Activated gamma-delta T cell treated with Interleukin-2 at 50 U/mL for 16 hours (primary cell): ENCODE data around the gene SCNN1A.

ENCODE experiments used
- DNase-seq: peaks from one replicate; pipeline ENCODE4 v3.0.0-alpha.2; 2020

Gene SCNN1A

GRCh38 chr12:6315704-6316597, 59.4 kb downstream of the SCNN1A start:
- no peak for DNase-seq

DNA sequence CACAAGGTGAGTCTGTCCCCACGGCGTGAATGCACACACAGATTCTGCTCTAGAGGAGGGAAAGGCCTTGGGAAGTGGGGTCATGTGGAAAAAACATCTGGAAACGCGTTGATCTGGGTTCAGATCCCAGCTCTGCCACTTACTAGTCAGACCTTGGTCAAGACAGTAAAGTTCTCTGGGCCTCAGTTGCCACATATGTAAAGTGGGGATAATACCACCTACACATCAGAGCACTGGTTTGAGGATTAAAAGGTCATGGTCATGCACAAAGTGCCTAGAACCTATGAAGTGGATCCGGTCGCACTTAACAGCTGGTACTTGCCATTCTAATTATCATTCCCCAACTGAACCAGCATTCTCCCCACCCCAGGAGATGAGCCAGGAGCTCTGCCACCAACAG, 60.2 kb downstream of the SCNN1A start:
- no peak for DNase-seq

- no peak for DNase-seq
Observed at GRCh38 chr12:6314776-6315175, 60.6 kb downstream of the SCNN1A start.

DNA sequence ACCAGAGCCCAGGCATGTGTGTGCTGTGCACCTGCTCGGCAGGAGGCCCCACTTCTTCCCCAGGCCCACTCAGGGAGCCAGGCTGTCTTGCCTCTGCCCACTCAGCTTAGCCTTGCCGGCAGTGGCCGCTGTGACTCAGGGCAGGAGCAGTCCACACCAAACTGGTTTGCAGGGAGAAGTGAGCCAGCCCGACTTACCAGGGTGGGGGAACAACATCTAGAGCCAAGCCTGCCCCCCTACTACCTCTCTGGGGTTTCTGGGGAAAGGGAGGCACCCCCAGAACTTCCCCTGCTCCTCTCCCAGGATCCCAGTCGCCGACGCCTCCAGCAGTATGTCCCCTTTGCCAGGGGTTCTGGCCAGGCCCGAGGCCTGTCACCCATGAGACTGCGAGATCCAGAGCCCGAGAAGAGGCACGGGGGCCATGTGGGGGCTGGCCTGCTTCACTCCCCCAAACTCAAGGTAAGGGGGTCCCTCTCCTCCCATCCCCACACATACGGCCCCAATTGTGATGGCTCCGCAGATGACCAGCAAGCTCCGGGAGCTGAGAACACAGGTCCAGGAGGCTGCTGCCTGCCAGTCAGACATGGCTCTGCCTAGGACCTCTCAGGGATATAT, 61.9 kb downstream of the SCNN1A start:
- DNase-seq: no peak

DNA sequence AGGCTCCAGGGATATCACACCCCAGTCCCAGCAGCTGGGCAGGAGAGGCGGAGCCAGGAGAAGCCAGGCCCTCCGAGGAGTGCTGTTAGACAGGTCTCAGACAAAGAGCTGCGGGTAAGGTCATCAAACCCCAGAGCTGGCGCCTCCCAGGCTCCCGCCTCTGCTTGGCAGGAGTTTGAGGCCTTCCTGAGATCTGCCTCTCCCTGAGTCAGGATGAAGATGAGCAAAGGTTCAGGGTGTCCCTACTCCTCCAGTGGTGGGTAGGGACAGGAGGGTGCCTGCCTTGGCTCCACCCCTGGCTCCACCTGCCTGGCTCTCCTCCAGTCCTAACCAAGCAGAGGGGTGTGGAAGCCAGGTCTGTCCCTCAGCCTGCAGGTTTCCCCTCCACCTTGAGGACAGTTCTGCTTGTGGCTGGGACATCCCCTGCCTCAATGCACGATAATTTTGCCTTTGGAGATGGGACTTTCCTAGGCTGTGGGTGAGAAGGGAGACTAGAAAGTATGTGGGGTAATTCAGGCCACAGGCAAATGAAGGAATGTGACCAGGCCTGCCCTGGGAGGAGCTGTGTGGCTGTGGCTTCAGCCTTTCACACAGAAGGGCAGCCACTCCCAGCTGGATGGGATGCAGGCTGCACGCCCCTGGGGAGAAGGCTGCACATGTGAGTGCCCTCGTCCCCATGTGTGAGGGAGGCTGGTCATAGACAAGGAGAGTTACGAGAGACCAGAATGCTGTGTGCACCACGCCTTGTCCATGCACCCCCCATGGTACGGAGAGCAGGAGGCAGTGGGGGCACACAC, 62.6 kb downstream of the SCNN1A start:
- no peak for DNase-seq

DNA sequence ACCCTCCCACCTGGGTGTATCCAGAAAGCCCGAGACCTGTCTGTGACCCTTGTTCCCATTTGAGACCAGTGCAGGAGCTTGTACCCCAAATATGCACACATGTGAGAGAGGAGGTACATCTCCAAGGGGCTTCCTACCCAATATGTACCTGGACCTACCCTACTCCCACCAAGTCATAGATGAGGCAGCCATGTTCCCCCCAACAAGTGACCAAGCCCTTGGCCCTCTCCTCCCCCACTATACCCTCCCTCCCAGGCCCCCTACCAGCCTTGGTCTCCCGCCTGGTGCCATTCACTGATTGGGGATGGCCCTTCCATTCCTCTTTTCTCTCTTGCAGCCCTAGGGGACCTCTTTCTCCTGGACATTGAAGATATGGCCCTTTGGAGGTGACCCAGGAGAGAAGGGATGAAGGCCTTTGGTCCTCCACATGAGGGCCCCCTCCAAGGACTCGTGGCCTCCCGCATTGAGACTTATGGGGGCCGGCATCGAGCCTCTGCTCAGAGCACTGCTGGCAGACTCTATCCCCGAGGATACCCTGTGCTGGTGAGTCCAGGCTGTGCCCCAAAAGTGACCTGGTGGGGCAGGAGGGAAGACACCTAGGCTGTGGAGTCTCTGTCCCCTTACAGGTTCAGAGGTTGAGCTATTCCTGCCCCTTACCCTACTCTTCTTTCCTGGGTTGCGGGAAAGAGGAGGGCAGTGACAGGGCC, 63.4 kb downstream of the SCNN1A start:
- DNase-seq: no peak

GRCh38 chr12:6310771-6311610, 64.4 kb downstream of the SCNN1A start:
- DNase-seq: no peak

DNA sequence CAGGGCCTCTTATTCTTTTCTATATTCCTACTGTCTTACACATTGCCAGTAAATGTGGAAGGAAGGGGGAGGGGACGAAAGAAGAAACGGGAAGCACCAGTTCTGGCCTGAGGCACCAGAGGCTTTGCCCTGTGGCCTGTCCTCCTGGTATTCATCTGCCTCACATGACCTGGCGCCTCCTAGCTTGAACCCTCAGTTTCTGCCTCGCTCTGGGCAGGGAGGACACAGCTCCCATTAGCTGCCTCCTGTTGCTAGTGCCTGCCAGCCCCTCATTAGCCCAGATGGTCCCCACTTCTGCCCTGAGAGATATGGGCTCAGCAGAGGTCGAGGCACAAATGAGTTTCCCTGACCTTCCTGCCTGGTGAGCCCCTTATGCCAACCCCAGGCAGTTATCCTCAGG, 67.8 kb downstream of the SCNN1A start:
- no peak for DNase-seq

- no peak for DNase-seq
Observed at GRCh38 chr12:6306599-6307220, 68.7 kb downstream of the SCNN1A start.

DNA sequence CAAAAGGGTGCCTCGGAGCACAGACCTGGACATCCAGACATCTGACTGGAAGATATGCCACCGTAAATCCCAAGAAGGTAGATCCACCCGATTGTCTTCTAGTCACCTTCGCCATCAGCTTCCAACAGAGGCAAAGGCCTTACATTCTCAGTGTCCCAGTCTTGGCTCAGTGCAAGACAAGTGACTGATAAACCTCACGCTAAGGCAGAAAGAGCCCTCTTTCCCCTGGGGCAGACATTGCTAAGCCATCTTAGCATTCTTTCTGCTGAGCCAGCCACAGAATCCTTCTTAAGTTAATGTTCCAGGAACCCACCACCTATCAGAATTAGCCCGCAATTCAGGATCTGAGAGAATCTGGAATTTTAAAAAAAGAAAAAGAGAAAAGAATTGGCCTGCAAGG, 69.2 kb downstream of the SCNN1A start:
- no peak for DNase-seq

- DNase-seq: no peak
Observed at GRCh38 chr12:6303071-6303470, 72.3 kb downstream of the SCNN1A start.

DNA sequence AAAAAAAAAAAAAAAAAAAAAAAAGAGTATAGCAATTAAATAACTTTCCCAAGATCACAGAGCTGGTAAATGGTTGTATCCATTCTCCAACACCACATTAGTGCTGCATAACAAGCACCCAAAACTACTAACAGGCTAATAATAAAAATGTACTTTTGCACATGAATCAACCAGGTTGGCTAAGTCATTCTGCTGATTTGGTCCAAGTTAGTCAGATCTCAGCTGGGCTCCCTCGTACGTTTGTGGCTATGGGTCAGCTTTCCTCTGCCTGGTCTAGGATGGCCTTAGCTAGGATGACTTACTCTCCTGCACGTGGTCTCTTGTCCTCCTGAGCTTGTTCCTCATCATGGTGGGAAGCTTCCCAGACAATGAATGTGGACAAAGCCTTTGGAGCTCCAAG, 72.7 kb downstream of the SCNN1A start:
- DNase-seq: no peak

DNA sequence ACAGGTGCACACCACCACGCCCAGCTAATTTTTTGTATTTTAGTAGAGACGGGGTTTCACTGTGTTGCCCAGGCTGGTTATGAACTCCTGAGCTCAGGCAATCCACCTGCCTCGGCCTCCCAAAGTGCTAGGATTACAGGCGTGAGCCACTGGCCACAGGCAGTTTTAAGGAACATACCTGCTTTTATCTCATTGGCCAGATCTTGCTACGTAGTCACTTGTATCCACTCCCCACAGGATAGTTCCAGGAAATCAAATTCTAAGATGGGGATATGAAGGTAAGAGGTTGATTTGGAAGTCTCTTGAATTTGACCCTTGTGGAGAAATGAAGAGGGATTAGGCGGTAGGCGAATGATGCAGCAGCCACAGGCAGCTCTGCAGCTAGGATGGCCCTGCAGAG, 73.6 kb downstream of the SCNN1A start:
- DNase-seq: no peak

DNA sequence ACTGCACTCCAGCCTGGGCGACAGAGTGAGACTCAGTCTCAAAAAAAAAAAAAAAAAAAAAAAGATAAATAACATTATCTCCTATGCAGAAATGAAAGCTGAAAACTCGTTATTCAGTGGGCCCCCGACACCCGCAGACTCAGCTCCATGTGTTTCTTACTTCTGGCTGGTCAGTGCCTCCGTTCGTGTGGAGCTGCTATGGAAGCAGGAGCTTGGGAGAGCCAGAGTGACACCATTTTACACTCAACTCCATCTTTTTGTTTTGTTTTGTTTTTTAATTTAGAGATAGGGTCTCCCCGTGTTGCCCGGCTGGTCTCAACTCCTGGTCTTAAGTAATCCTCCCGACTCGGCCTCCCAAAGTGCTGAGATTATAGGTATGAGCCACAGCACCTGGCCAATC, 78.2 kb downstream of the SCNN1A start:
- DNase-seq: no peak
